Measurements from ENCODE around the gene APMAP. TPM values are rescaled to one million over a fixed set of nuclear protein-coding genes. Genes with fewer than 3 reads are reported as not detected.

Gene APMAP
- polyA plus RNA-seq, 1 of the 3 experiments (the other 2 are of a cell fraction), result 107 TPM

DNA sequence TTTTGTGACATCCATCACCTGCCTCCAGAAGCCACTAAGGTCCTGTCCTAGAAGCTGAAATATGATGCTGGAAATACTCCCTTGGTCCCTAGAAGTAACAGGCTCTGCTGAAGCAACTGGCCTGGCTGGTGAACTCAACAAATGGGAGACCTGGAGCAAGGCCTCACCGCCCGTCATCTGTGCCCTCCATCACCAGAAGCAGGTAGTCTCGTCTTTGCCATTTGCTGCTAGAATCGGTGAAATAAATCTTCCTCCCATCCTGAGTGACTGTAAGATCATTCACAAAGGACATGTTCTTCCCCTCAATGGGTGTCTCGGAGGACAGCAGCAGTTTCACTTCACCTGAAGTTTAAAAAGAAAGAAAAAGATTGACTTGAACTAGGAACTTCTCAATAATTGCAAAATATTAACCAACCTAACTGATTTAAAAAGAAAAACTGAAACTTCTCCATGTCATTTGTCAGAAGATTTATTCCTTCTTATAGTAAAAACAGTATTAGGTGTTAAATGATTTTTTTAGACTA, 22.5 kb downstream of the APMAP start (continued):
- TF ChIP-seq, protein P1, sequence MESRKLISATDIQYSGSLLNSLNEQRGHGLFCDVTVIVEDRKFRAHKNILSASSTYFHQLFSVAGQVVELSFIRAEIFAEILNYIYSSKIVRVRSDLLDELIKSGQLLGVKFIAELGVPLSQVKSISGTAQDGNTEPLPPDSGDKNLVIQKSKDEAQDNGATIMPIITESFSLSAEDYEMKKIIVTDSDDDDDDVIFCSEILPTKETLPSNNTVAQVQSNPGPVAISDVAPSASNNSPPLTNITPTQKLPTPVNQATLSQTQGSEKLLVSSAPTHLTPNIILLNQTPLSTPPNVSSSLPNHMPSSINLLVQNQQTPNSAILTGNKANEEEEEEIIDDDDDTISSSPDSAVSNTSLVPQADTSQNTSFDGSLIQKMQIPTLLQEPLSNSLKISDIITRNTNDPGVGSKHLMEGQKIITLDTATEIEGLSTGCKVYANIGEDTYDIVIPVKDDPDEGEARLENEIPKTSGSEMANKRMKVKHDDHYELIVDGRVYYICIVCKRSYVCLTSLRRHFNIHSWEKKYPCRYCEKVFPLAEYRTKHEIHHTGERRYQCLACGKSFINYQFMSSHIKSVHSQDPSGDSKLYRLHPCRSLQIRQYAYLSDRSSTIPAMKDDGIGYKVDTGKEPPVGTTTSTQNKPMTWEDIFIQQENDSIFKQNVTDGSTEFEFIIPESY (IDR thresholded peaks at IDR 0.05; ENCODE audit: borderline replicate concordance, low read depth), result no peak
- TF ChIP-seq CHD2 (IDR thresholded peaks at IDR 0.05; ENCODE audit: low read length, partially characterized antibody), result no peak
- TF ChIP-seq RCOR1 (IDR thresholded peaks at IDR 0.05; ENCODE audit: low read length), result no peak
- no peak for TF ChIP-seq GATA2 (CRISPR knock-in tag; IDR thresholded peaks at IDR 0.05)
- TF ChIP-seq RXRA (IDR thresholded peaks at IDR 0.05; ENCODE audit: borderline replicate concordance, low read depth), result no peak
- no peak for TF ChIP-seq TAF1 (IDR thresholded peaks at IDR 0.05; ENCODE audit: borderline replicate concordance, low read depth, low read length)
- TF ChIP-seq, protein P2, sequence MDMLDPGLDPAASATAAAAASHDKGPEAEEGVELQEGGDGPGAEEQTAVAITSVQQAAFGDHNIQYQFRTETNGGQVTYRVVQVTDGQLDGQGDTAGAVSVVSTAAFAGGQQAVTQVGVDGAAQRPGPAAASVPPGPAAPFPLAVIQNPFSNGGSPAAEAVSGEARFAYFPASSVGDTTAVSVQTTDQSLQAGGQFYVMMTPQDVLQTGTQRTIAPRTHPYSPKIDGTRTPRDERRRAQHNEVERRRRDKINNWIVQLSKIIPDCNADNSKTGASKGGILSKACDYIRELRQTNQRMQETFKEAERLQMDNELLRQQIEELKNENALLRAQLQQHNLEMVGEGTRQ (IDR thresholded peaks at IDR 0.05; ENCODE audit: borderline replicate concordance, low read depth, low read length), result no peak

DNA sequence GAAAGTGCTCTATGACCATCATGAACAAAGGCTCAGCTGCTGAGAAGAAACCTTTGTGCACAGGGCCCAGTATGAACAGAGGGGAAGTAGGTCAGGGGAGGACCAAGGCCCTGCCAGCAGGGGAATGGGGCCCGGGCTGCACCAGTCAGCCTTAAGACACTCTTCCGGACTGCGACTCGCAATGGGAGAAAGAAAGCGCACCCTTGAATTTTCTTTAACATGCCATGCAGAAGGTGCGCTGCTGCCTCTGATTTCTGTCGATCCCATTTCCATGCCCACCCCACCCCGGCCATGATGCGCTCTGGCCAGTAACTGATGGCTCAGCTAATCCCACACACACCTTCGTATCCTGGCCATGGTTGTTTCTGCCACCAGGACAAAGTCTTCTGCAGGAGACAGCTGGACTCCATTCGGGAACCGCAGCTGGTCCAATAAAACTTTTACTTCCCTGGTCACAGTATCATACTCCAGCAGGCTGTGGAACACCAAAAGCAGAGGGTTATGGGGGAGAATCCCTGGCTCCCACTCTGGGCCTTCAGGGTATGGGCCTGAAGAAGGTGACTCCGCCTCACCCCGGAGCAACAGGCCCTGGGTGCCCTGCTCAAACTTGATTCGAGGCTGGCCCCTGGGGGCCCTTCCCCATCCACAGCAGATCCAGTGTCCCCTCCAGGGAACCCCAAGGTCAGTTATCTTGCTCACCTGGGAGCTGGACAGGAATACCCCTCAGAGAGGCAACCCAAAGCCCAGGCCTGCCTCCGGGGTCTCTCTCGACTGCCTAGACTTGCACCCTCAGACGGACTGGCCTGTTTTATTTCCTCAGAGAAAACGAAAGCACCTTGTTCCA, 23.1 kb downstream of the APMAP start:
- Histone ChIP-seq H3K27me3 (ENCODE audit: insufficient read depth) (no peaks in the 10 kb centered on the region), H3K27ac (ENCODE audit: low read depth in 2 of 2, low read length in 1 of 2) (no peak overlapping the region), H3K4me2 (no peak overlapping the region), H3K9me3 (no peaks in the 10 kb centered on the region), H3K9ac (no peak overlapping the region), H3K36me3 (replicated peaks in 1 of 2; ENCODE audit: control insufficient read depth in 1 of 2, insufficient read depth in 2 of 2, low read length in 1 of 2) (peaks cover 23 to 75% of the 10 kb centered on the region in 2 experiments), H2AFZ (ENCODE audit: low read depth) (no peak overlapping the region), H3K4me1 (ENCODE audit: control insufficient read depth in 1 of 2, insufficient read depth in 2 of 2, low read depth in 1 of 2, low read length in 1 of 2) (no peaks in the 10 kb centered on the region), H3K9me2 (no peaks in the 10 kb centered on the region), H4K20me1 (ENCODE audit: insufficient read depth) (no peaks in the 10 kb centered on the region), H3F3A (replicated peaks; ENCODE audit: insufficient read depth) (no peaks in the 10 kb centered on the region), H3K79me2 (ENCODE audit: insufficient read depth) (no peaks in the 10 kb centered on the region; the same call in 1 of the 2 replicates), H3K4me3 (ENCODE audit: low read depth in 2 of 2, low read length in 1 of 2) (no peak overlapping the region)
- ChIA-PET CTCF (interaction anchor here (1.5 kb wide), 1 partner anchor 26 kb away, joined by 3 read pairs; no protein-coding TSS in a partner anchor), POLR2A (no interaction called here)
- TF ChIP-seq, protein P2 (IDR thresholded peaks at IDR 0.05; ENCODE audit: borderline replicate concordance, low read depth, low read length), result no peak
- TF ChIP-seq MXI1 (IDR thresholded peaks at IDR 0.05; ENCODE audit: low read depth, low read length) (no peak), FOSL2 (IDR thresholded peaks at IDR 0.05; ENCODE audit: borderline replicate concordance, low read depth) (no peak), NRF1 (IDR thresholded peaks at IDR 0.05; ENCODE audit: low read depth, low read length) (no peak), SIN3A (IDR thresholded peaks at IDR 0.05; ENCODE audit: borderline replicate concordance, low read depth, low read length) (no peak), JUND (IDR thresholded peaks at IDR 0.05) (no peak)
- WGBS (ENCODE audit: low lambda C conversion rate), result 90% methylated on average over 13 of the region's 19 CpGs
- DNase-seq, result no peak
